Astrocyte (in vitro differentiated cells and primary cell): ENCODE data around the gene ADGRL1.

ENCODE experiments used
- CTCF ChIP-seq: IDR thresholded peaks from 2 replicates; pipeline ENCODE4 v1.5.1; 2011; ENCODE audit warnings: low read depth, mild to moderate bottlenecking, inconsistent platforms, low read length, moderate library complexity; ENCODE audit not compliant: insufficient read depth
- EZH2 ChIP-seq: IDR thresholded peaks from 2 replicates; pipeline ENCODE4 v1.6.1; 2012; ENCODE audit warnings: mild to moderate bottlenecking, low read length, inconsistent platforms; ENCODE audit not compliant: insufficient read depth

GRCh38 chr19:14158276-14159023 lies 47.5 kb downstream of the ADGRL1 start:
- TF ChIP-seq CTCF: no peak
- no peak for TF ChIP-seq EZH2
